ENCODE results near the gene SETBP1.

Gene SETBP1

DNA sequence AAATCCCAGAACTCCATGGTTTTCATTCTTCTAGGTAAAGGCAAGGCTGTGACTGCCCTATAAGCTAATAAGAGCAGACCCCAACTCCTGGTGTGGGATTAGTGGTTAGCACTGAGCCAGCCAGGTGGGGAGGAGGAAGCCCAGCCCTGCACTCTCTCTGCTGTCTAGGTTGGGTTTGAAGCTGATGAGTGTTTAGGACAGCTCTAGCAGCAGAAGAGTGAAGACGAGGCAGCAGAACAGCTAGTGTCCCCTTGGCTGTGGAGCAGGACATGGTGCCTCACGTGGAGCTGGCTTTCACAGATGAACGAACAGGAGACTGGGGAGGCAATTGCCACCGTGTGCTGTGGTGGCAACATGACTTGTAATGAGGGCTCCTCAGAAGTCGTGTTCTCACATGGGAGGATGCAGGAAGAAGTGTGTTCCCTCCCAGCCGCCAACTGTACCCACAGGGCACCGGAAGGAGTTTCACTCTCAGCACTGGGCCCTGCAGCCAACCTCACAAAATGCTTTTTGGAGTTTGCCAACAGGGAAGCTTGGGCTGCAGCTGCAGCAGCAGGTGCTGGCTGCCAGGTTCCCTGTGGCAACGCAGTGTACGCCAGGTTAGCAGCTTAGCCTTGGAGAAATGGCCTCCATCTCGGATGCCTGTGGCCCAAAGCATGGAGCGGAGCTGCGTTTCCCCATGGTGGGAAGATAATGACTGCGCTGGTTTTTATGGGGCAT is 328.2 kb downstream of the SETBP1 start:
- no peak for FAIRE-seq
- DNase-seq (ENCODE audit: low spot score), result no peak

DNA sequence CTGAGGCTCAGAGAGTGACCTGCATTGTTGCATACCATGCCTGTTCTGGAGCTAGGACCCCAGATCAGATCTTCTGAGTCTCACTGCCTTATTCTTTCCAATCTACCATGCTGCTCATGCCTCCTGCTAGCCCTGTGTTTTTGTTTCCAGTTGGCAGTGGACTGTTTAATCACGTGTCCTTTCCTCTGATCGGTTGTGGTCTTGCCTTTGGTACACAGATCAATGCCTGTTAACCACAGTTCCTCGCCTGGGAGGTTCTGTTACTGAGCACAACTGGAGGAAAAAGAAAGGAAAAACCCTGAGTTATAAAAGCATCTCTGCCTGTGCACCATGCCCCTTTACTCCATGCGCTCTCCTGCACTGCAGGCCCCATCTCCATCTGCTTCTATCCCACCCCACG is 329.1 kb downstream of the SETBP1 start:
- DNase-seq (ENCODE audit: low spot score) (no peak), FAIRE-seq (no peak)

GRCh38 chr18:45012286-45012685 is 331.6 kb downstream of the SETBP1 start:
- DNase-seq (ENCODE audit: low spot score) (no peak), FAIRE-seq (no peak)

DNA sequence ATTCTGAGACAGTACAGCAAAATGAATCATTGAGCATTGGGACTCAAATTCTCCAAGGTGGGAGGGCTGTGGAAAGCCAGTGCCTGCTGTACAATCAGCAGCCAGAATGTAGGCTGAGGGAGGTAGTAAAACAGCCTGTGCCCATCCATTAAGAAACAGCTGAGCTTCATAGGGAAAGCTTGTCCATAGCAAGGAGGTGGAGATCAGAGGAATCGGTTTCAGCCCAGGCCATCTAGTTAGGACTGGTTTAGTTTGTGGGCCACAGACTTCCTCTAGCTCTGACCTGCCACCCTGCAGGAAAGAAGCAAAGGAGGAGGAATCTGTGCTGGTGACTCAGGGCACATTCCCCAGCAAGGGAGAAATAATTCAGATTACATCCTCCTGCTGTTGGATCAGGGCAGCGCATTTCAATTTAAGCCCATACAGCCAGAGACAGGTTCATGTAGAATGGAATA is 333.4 kb downstream of the SETBP1 start:
- FAIRE-seq, result no peak
- DNase-seq (ENCODE audit: low spot score), result peak; percentile 62

DNA sequence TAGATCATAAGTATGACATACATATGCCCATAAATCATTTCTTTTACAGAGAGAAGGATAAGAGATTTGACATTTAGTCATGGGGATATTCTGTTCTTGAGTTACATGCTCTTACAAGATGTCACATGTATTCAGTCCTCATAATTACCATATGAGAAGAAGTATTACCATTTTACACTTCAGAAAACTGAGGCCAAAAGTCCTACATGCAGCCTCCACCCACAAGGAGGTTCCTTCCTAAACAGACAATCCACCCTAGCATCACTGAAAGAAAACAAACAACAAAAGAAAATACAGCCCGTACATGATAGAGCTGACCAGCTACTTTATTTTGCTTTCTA is 335.1 kb downstream of the SETBP1 start:
- DNase-seq (ENCODE audit: low spot score), result no peak
- FAIRE-seq, result no peak

- no peak for FAIRE-seq
- no peak for DNase-seq (ENCODE audit: low spot score)
Measured at GRCh38 chr18:45019469-45019868, 338.8 kb downstream of the SETBP1 start.

- no peak for DNase-seq (ENCODE audit: low spot score)
- FAIRE-seq, result no peak
Measured at GRCh38 chr18:45023519-45023918, 342.8 kb downstream of the SETBP1 start.

GRCh38 chr18:45024357-45025088 is 343.8 kb downstream of the SETBP1 start:
- no peak for DNase-seq (ENCODE audit: low spot score)

DNA sequence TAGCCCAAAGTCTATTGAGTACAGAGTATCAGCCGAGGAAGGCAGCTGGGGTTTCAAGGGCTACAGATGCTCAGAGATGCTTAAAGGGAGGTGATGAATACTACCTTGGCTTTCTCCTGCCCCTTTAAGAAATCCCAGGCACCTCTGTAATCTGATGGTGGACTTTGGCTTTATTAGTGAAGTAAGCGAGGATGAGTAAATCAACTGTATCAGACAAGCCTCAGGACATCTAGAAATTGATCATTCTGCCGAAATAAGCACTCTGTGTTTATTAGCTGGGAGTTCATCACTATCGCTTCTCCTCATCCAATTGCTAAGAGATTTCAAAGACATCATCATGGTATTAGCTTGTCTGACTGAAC is 344.4 kb downstream of the SETBP1 start:
- FAIRE-seq (no peak), DNase-seq (ENCODE audit: low spot score) (no peak)

More at GRCh38 chr18:45024357-45025088, 343.8 kb downstream of the SETBP1 start:
- FAIRE-seq, result no peak

DNA sequence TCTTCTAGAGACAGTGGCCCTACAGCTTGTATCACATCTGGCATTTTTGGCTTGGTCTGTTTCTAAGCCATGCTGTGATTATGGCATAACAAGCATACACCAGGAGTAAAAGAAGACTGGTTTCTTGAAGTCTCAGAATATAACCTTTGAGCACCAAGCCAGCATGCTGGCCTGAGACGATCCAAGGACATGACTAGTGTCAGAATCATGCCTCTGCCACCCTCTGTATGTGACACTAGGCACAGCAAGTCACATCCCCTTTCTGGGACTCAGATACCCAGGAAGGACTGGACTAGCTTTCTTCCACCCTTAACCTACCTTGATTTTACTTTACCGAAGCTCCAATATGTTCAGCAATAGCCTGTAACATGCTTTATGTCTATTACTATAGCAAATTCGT is 345.5 kb downstream of the SETBP1 start:
- DNase-seq (ENCODE audit: low spot score) (no peak), FAIRE-seq (no peak)

DNA sequence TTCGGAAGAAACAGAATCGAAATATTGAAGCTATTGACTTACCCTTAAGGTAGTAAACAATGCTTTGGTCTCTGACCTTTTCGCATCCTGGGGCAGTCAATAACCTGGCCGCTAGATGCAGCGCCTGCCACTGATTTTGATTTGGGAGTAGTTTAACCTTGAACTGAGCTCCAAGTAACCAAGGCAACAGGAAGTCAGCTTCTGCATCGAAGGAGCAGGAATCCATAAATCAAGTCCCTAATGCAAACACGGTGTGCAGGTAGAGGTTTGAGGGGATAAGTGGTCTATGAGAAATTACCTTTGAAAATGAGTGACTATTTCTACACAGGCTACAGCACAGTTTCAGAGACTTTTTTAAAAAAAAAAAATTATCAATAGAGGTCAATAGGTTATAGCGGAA is 353.5 kb downstream of the SETBP1 start:
- DNase-seq (ENCODE audit: low spot score), result no peak
- FAIRE-seq, result no peak

- no peak for FAIRE-seq
- DNase-seq (ENCODE audit: low spot score), result no peak
Measured at GRCh38 chr18:45037618-45038017, 356.9 kb downstream of the SETBP1 start.

DNA sequence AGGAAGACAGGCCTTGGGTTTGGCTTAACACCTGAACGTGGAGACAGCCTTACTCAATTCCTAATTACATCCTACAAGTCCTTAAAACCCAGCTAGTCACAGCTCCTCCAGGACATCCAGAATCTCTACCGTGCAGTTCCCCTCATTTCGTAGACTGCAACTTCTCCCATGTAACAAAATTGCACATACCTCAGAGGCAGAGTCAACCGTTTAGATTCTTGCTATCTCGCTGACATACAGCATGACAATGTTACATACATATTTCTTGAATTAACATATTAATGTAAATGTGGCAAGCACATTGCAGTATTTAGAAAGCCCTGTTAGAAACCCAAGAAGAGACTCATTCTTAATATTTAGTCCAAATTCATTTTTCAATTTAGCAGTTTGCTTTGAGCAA is 358.7 kb downstream of the SETBP1 start:
- no peak for FAIRE-seq
- DNase-seq (ENCODE audit: low spot score), result no peak

DNA sequence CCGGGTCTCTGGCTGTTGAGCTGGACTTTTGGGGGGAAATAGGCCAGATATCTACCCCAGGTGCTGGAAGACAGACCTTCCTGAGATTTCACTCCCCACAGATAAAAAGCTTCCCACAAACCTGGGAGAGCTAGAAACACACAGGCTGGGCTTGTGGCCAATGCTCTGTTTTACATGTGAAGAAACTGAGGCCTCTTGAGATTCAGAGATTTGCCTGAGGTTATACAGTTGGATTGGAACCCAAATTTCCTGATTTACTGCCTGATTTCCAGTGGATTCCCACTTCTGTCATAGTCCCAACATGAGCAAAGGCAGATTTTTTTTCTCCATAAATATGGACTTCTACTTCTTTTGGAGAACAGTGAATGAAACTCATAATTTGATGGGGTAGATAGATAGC is 360.2 kb downstream of the SETBP1 start:
- DNase-seq (ENCODE audit: low spot score), result no peak
- FAIRE-seq, result no peak

GRCh38 chr18:45044787-45045186 is 364.1 kb downstream of the SETBP1 start:
- FAIRE-seq, result no peak
- no peak for DNase-seq (ENCODE audit: low spot score)

GRCh38 chr18:45046228-45046627 is 365.5 kb downstream of the SETBP1 start:
- no peak for DNase-seq (ENCODE audit: low spot score)
- no peak for FAIRE-seq

DNA sequence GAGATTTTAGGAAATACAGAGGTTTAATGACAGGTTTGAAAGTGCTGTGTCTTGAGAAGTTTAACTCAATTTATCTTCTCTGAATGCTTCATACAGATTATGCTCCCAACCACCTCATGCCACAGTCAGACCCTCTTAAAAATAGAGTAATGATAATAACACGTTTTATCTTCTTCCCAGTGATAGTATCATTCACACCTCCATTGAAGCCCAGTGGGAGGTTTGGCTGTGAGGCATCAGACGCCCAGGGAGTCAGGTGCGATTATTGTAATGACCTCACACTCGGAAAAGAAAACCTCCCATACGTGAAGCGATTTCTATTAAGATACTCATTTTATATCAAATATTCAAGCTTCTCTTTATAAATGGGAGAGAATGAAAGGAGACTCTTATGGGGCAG is 366.3 kb downstream of the SETBP1 start:
- no peak for FAIRE-seq

GRCh38 chr18:45049578-45050319 is 369.1 kb downstream of the SETBP1 start:
- FAIRE-seq (no peak), DNase-seq (ENCODE audit: low spot score) (no peak)

More for the DNA sequence above, 366.3 kb downstream of the SETBP1 start:
- no peak for DNase-seq (ENCODE audit: low spot score)

GRCh38 chr18:45050712-45051601 is 370.3 kb downstream of the SETBP1 start:
- DNase-seq (ENCODE audit: low spot score) (peak; percentile 17), FAIRE-seq (no peak)

GRCh38 chr18:45054636-45055035 is 373.9 kb downstream of the SETBP1 start:
- no peak for FAIRE-seq

GRCh38 chr18:45055811-45056210 is 375.1 kb downstream of the SETBP1 start:
- DNase-seq (ENCODE audit: low spot score) (no peak), FAIRE-seq (no peak)

More at GRCh38 chr18:45054636-45055035, 373.9 kb downstream of the SETBP1 start:
- no peak for DNase-seq (ENCODE audit: low spot score)

Measured in urothelium cell line (cell line).